ENCODE data around the gene RAB8B.
"Not testable (repeated sequence)": the region's sequence is repeated elsewhere in the genome, so short reads cannot be mapped to it uniquely, and the experiment has no call there.

RAB8B gene

DNA sequence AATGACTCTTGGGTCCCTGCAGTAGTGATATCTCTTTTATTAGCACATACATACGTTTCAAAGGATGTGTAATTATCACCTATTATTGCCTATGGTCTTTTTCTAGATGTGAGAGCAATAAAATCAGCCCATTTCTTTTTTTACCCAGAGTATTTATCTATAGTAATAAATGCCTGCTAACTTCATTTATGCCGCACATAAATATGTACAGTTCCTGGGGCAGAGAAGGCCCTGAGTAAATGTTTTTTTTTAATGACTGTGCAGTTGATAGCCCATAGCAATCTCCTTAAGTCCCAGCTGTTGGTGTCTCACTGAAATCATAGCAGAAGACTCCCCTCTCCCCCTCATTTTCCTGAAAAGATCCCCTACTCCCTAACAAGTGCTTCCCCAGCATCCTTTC is 16.7 kb downstream of the RAB8B start:
- Histone ChIP-seq H3K9ac (no peak overlapping the region), H3K27me3 (ENCODE audit: control insufficient read depth, insufficient read depth, low read length) (no peaks in the 10 kb centered on the region), H3K36me3 (ENCODE audit: control insufficient read depth, insufficient read depth, low read length) (no peaks in the 10 kb centered on the region), H3K4me3 (ENCODE audit: low read depth, low read length) (no peak overlapping the region), H3K9me3 (ENCODE audit: control insufficient read depth, low read length) (no peaks in the 10 kb centered on the region), H3K4me1 (no peaks in the 10 kb centered on the region), H2AFZ (no peak overlapping the region), H3K79me2 (peaks cover 8% of the 10 kb centered on the region), H3K27ac (no peak overlapping the region), H3K4me2 (ENCODE audit: low read length) (no peak overlapping the region)
- TF ChIP-seq CTCF (IDR thresholded peaks at IDR 0.05), result no peak

GRCh38 chr15:63208824-63209223 is 19.4 kb downstream of the RAB8B start:
- H2AFZ ChIP-seq; H3K27ac ChIP-seq; H3K4me1 ChIP-seq; H3K36me3 ChIP-seq (ENCODE audit: control insufficient read depth, insufficient read depth, low read length); H3K27me3 ChIP-seq (ENCODE audit: control insufficient read depth, insufficient read depth, low read length); H3K4me2 ChIP-seq (ENCODE audit: low read length); H3K79me2 ChIP-seq; H3K9me3 ChIP-seq (ENCODE audit: control insufficient read depth, low read length); H3K4me3 ChIP-seq (ENCODE audit: low read depth, low read length); H3K9ac ChIP-seq: not testable (repeated sequence)

DNA sequence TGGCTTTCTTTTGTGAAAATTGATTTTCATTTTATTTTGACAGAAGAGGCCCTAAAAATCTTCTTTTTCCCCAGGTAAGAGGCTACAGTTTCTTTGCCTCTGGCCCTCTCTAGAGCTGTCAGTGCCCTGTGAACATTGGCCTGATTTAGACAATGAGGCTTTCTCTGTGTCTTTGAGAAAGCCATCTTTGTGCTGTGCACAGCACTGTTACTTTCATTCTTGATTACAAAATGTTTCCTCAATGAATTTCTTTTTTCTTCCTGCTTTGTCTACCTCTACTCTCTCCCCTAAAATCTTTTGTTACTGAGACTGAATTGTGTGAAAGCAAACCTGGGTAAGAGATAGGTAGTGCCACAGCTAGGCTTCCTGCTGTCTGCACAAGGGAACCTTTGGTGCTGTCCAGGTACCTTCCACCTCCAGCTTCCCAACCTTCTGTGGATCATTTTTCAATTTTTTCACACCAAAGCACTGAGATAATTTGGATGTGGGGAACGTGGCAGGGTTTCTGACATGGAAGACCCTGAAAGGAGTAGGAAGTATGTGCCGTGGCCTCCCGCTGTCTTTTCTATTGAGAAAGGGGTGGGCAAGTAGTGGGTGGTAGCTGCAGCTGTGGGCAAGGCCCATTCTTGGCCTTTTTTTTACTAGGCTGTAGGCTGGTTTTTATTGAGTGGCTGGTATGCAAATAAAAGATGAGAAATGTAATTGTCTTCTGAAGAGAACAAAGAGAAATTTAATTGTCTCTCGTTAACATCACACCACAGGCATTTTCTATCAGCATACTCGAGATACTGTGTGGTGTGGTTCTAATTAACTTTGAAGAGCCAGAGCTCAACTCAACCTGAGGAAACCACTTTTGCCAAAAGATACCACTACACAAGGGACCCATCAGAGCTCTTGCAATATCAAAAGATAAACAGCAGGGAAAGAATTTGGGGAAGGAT is 21.0 kb downstream of the RAB8B start:
- TF ChIP-seq CTCF (IDR thresholded peaks at IDR 0.05), result no peak
- no peak overlapping the region for H3K4me2 ChIP-seq (ENCODE audit: low read length)
- H3K79me2 ChIP-seq, result peaks cover under 1% of the 10 kb centered on the region
- H3K27ac ChIP-seq, result no peak overlapping the region
- no peak overlapping the region for H3K9ac ChIP-seq
- no peak overlapping the region for H3K4me3 ChIP-seq (ENCODE audit: low read depth, low read length)
- no peaks in the 10 kb centered on the region for H3K27me3 ChIP-seq (ENCODE audit: control insufficient read depth, insufficient read depth, low read length)
- H2AFZ ChIP-seq, result no peak overlapping the region
- no peaks in the 10 kb centered on the region for H3K9me3 ChIP-seq (ENCODE audit: control insufficient read depth, low read length)
- no peaks in the 10 kb centered on the region for H3K36me3 ChIP-seq (ENCODE audit: control insufficient read depth, insufficient read depth, low read length)
- peaks cover 7% of the 10 kb centered on the region for H3K4me1 ChIP-seq

DNA sequence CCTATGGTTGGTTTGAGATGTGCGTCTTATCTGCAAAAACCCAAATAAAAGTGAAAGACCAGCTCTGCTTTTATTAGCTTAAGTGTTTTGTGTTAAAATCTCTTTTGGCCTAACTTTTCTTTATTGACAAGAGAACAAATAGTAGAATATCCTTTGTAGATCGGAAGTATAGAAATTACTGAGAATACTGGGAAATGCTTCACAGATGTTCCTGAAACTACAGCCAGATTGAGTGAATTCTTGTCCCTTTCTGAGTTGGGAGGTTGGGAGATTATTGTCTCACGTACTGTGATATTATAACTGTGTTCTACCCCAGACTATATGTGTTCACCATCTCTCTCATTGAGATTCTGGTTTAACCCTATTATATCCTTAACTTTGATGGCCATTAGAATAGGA is 21.7 kb downstream of the RAB8B start:
- Histone ChIP-seq H3K27ac (no peak overlapping the region), H3K4me1 (peaks cover 7% of the 10 kb centered on the region)

DNA sequence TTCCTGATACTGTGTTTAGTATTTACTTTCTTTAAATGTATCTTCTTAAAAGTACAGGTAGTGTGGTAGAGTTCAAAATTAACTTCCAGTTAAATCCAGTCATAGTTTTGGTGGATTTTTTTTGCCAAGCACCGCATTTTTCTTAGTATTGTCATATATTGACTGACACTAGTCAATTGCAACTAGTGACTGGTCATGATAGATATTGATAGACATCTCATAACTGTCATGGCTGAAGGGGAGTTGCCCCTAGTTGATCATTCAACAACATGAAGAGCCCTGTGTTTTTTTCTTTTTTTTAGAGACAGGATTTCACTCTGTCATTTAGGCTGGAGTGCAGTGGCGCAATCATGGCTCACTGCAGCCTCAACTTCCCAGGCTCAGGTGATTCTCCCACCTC is 22.1 kb downstream of the RAB8B start:
- Histone ChIP-seq H2AFZ (no peak overlapping the region), H3K27me3 (ENCODE audit: control insufficient read depth, insufficient read depth, low read length) (no peaks in the 10 kb centered on the region), H3K9ac (no peak overlapping the region), H3K4me3 (ENCODE audit: low read depth, low read length) (no peak overlapping the region), H3K9me3 (ENCODE audit: control insufficient read depth, low read length) (no peaks in the 10 kb centered on the region), H3K79me2 (peaks cover 6% of the 10 kb centered on the region), H3K4me1 (peaks cover 7% of the 10 kb centered on the region), H3K27ac (no peak overlapping the region), H3K36me3 (ENCODE audit: control insufficient read depth, insufficient read depth, low read length) (no peaks in the 10 kb centered on the region), H3K4me2 (ENCODE audit: low read length) (no peak overlapping the region)
- no peak for TF ChIP-seq CTCF (IDR thresholded peaks at IDR 0.05)

More for the DNA sequence above, 21.7 kb downstream of the RAB8B start:
- no peaks in the 10 kb centered on the region for H3K27me3 ChIP-seq (ENCODE audit: control insufficient read depth, insufficient read depth, low read length)
- TF ChIP-seq CTCF (IDR thresholded peaks at IDR 0.05), result no peak
- H3K9me3 ChIP-seq (ENCODE audit: control insufficient read depth, low read length), result no peaks in the 10 kb centered on the region
- H3K79me2 ChIP-seq, result peaks cover 3% of the 10 kb centered on the region
- no peak overlapping the region for H3K9ac ChIP-seq
- no peak overlapping the region for H3K4me2 ChIP-seq (ENCODE audit: low read length)
- no peaks in the 10 kb centered on the region for H3K36me3 ChIP-seq (ENCODE audit: control insufficient read depth, insufficient read depth, low read length)
- H3K4me3 ChIP-seq (ENCODE audit: low read depth, low read length), result no peak overlapping the region
- no peak overlapping the region for H2AFZ ChIP-seq
